Activated naive CD8-positive, alpha-beta T cell treated with anti-CD3 and anti-CD28 coated beads, Interleukin-2, amount 50 U/mL, for 16 hours (primary cell): ENCODE measurements around the gene ARL4D.
"Not testable (repeated sequence)": the region's sequence is repeated elsewhere in the genome, so short reads cannot be mapped to it uniquely, and the experiment has no call there.

Source experiments
- DNase-seq: peaks from one replicate; pipeline ENCODE4 v3.0.0-alpha.2; 2020; ENCODE audit warnings: low read depth, low spot score

The ARL4D gene

GRCh38 chr17:43395165-43395564 lies 3.6 kb upstream of the ARL4D start:
- no peak for DNase-seq

DNA sequence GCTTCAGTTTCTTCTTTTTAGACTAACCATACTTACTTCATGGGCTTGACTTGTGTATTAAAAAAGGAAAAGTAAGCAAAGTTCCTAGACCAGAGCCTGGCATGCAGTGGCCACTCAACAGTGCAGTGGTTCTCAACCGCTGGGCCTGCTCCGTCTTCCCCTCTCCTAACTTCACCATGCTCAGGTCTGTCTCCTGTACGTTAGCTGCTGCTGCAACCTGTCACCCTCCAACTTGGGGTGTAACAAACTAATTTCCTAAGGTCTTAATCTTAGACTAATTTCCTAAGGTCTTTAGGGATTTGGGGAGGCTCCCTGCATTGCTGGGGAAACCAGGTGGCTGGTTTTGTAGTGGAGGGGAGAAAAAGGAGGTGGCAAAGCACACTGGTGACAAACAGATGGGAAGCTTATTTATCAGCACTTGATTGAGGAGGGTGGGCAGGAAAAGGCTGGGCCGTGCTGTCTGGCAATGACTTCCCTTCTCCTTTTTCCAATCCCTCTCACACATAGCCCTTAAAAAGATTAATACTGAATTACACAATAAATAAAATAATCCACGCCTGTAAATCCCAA lies 2.2 kb upstream of the ARL4D start:
- no peak for DNase-seq

DNA sequence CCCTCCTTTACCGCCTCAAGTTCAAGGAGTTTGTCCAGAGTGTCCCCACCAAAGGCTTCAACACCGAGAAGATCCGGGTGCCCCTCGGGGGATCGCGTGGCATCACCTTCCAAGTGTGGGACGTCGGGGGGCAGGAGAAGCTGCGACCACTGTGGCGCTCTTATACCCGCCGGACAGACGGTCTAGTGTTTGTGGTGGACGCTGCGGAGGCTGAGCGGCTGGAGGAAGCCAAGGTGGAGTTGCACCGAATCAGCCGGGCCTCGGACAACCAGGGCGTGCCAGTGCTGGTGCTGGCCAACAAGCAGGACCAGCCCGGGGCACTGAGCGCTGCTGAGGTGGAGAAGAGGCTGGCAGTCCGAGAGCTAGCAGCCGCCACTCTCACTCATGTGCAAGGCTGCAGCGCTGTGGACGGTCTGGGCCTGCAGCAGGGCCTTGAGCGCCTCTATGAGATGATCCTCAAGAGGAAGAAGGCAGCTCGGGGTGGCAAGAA lies 1.1 kb downstream of the ARL4D start:
- no peak for DNase-seq

GRCh38 chr17:43400943-43401717 lies 2.3 kb downstream of the ARL4D start:
- no peak for DNase-seq

DNA sequence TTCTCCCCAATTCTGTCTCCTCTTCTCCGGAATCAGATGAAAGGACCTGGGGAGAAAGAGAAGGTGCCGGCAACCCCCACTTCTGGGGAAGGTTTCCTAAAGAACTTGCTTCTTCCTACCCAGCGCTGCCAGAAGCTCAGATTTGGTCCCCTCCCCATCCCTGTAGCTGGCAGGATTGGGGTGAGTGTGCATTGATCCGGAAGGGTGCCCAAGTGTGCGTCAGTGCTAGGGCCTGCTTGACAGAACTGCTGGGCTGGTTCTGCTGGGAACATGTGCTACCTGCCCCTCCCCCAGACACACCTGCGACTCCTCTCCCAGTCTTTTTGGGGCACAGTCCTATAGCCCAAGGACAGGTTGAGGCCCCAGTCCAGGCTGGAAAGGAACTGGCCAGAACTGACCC lies 3.3 kb downstream of the ARL4D start:
- DNase-seq: no peak

DNA sequence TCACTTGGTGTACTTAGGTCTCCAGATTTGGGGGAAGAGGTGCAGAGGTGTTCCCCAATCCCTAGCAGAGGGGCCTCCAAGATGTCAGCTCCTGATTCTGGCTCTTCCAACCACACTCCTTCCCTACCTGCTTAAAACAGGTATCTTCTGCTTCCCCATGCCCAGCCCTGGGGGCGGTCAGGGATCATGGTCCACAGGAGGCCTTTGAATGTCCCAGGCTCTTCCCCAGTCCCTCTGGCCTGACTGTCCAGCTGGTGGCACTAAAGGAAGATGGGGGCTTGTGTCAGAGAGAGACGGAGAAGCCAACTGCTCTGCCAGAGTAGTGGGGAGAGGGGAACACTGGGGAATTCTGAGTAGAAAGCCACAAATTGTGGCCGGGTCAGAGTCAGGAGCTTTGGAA lies 3.8 kb downstream of the ARL4D start:
- no peak for DNase-seq

GRCh38 chr17:43403846-43404245 lies 5.1 kb downstream of the ARL4D start:
- no peak for DNase-seq

GRCh38 chr17:43405861-43406260 lies 7.1 kb downstream of the ARL4D start:
- DNase-seq: no peak

GRCh38 chr17:43406676-43407645 lies 8.2 kb downstream of the ARL4D start:
- DNase-seq: no peak

DNA sequence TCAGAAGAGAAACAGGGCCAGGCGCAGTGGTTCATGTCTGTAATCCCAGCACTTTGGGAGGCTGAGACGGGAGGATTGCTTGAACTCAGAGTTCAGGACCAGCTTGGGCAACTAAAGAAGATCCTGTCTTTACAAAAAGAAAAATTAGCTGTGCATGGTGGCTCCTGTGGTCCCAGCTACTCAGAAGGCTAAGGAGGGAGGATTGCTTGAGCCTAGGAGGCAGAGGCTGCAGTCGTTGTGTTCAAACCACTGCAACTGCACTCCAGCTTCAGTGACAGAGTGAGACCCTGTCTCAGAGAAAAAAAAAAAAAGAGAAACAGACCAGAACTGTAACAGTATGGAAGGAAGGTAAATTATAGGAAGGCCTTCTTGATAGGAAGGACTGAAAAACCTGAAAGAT lies 10.3 kb downstream of the ARL4D start:
- no peak for DNase-seq

DNA sequence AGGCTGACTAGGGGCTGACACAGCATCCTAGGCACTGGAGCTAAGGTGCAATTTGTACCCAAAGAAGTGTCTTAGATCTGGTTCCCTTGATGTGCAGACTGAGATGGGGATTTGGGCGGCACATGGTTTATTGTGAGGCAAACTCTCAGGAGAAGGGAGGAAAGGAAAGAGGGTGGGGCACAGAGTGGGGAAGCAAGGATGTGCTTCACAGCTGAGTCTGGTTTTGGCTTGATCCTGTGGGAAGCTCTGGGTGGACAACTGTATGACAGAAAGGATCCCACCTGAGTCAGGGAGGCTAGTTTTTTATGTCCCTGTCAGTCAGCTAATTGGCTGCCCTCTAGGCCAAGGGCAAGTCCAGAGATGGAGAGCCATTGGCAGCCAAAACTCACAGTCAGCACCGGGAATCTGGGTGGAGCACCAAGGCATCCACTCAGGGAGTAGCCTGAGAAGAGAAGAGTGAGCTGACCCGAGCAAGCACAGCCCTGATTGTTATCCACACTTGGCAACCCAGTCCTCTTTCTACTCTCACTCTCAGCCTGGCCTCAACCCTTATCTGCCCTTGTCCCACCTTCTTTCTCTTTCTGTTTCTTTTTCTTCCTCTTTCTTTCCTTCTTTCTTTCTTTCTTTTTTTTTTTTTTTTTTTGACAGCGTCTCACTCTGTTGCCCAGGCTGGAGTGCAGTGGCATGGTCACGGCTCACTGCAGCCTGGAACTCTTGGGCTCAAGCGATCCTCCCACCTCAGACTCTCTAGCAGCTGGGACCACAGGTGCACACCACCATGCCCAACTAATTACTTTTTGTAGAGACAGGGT lies 12.0 kb downstream of the ARL4D start:
- no peak for DNase-seq

DNA sequence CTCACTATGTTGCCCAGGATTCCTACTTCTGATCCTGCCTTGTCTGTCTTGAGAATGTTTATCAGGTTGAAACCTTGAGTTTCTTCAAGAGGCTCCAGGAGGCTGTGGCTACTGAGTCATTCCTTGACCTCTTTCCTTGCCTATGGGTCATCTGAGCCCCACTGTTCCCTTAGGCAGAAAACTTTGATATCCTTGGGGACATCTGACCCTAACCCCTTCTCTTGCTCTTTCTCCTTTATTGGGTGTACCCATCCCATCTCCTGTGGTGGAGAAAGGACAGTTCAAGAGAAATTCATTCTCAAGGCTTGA lies 12.5 kb downstream of the ARL4D start:
- no peak for DNase-seq

GRCh38 chr17:43411749-43412148 lies 13.0 kb downstream of the ARL4D start:
- DNase-seq: no peak

- no peak for DNase-seq
Measured at GRCh38 chr17:43412166-43412565, 13.4 kb downstream of the ARL4D start.

GRCh38 chr17:43416998-43417890 lies 18.5 kb downstream of the ARL4D start:
- DNase-seq: no peak

GRCh38 chr17:43418441-43419374 lies 19.9 kb downstream of the ARL4D start:
- no peak for DNase-seq

GRCh38 chr17:43419375-43419882 lies 20.6 kb downstream of the ARL4D start:
- DNase-seq: not testable (repeated sequence)

GRCh38 chr17:43423777-43424455 lies 25.1 kb downstream of the ARL4D start:
- no peak for DNase-seq
